AG09319 (cell line): Measurements from ENCODE around the gene SEMA3B.
"Not testable (repeated sequence)": the region's sequence is repeated elsewhere in the genome, so short reads cannot be mapped to it uniquely, and the experiment has no call there.

Experiments
- DNase-seq: peaks from one replicate; pipeline ENCODE4 v3.0.0-alpha.2; 2010; ENCODE audit warnings: low read depth; ENCODE audit errors: extremely low read depth
- TF ChIP-seq, protein P1 (sequence below): IDR thresholded peaks from 2 replicates; pipeline ENCODE4 v1.5.1; 2011; ENCODE audit warnings: low read depth, mild to moderate bottlenecking, inconsistent platforms, low read length, moderate library complexity

Gene SEMA3B

DNA sequence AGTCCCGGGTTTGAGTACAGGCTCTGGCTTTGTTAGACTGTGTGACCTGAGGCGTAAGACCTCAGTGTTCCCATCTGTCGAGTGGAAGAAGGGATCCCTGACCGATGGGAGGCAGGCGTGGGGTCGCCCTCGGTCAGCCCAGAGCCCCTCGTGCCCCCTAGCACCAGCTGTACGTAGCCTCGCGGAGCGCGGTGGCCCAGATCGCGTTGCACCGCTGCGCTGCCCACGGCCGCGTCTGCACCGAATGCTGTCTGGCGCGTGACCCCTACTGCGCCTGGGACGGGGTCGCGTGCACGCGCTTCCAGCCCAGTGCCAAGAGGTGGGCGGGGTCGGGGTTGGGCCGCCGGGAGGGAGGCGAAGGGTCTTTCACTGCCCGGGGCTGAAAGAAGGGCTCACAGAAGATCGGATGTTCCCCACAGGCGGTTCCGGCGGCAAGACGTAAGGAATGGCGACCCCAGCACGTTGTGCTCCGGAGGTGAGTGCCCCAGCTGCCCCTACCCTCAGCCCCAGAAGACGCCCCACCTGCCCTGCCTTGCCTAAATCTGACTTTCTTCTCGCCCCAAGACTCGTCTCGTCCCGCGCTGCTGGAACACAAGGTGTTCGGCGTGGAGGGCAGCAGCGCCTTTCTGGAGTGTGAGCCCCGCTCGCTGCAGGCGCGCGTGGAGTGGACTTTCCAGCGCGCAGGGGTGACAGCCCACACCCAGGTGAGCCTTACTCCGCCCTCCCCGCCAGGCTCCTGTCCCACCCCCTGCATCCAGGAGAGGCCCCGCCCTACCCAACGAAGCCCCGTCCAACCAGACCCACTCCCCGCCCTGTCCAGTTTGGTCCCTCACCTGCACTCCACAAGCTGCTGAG, 6.4 kb downstream of the SEMA3B start:
- no peak for DNase-seq
- TF ChIP-seq, protein P1, sequence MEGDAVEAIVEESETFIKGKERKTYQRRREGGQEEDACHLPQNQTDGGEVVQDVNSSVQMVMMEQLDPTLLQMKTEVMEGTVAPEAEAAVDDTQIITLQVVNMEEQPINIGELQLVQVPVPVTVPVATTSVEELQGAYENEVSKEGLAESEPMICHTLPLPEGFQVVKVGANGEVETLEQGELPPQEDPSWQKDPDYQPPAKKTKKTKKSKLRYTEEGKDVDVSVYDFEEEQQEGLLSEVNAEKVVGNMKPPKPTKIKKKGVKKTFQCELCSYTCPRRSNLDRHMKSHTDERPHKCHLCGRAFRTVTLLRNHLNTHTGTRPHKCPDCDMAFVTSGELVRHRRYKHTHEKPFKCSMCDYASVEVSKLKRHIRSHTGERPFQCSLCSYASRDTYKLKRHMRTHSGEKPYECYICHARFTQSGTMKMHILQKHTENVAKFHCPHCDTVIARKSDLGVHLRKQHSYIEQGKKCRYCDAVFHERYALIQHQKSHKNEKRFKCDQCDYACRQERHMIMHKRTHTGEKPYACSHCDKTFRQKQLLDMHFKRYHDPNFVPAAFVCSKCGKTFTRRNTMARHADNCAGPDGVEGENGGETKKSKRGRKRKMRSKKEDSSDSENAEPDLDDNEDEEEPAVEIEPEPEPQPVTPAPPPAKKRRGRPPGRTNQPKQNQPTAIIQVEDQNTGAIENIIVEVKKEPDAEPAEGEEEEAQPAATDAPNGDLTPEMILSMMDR: no peak

DNA sequence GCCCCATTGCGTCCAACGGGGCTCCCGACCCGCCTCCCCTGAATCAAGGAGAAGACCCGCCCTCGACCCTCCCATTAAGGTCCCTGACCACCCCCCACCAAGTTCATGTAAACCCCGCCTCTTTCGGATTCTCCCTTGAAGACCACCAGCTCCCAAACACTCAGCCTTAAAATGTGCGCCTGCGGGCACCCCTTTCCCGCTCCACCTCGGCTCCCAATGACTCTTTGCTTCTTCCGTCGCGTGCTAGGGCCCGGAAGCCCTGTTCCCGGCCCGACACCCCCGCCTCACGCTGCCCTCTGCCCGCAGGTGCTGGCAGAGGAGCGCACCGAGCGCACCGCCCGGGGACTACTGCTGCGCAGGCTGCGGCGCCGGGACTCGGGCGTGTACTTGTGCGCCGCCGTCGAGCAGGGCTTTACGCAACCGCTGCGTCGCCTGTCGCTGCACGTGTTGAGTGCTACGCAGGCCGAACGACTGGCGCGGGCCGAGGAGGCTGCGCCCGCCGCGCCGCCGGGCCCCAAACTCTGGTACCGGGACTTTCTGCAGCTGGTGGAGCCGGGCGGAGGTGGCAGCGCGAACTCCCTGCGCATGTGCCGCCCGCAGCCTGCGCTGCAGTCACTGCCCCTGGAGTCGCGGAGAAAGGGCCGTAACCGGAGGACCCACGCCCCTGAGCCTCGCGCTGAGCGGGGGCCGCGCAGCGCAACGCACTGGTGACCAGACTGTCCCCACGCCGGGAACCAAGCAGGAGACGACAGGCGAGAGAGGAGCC, 7.2 kb downstream of the SEMA3B start:
- TF ChIP-seq, protein P1: no peak
- no peak for DNase-seq

DNA sequence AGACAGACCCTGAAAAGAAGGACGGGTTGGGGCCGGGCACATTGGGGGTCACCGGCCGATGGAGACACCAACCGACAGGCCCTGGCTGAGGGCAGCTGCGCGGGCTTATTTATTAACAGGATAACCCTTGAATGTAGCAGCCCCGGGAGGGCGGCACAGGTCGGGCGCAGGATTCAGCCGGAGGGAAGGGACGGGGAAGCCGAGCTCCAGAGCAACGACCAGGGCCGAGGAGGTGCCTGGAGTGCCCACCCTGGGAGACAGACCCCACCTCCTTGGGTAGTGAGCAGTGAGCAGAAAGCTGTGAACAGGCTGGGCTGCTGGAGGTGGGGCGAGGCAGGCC, 7.8 kb downstream of the SEMA3B start:
- TF ChIP-seq, protein P1: no peak
- no peak for DNase-seq

DNA sequence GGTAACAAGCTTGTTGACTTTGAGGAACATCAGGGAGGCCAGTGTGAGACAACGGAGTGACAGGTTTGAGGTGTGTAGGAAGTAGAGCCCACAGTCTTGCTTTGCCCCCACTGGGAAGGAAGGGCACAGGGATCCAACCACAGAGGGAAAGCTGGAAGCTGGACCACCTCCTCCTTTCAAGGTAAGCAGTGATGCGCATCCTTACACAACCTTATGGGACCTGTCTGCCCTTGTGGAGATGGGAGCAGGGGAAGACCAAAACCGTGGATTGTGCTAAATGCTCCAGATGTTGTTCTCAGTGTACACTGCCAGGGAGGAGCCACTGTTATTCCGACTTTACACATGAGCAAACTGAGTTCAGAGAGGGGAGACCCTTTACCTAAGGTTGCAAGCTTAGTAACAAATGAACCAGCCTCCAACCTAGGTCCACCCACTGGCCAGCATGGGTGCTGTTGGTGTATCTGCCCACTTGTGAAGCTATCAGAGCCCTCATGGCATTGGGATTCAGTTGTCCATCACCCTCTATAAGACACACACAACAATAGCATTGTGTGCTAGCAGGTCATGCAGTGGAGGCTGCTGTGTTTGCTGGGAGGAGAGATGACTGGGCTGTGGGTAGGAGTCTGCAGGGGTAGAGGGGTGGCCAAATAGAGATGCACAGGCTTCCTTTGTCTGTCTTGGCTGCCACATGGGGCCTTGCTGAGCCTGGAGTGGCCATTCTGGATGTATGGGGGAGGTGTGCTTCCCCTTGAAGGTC, 9.4 kb downstream of the SEMA3B start:
- TF ChIP-seq, protein P1: no peak
- DNase-seq: no peak

DNA sequence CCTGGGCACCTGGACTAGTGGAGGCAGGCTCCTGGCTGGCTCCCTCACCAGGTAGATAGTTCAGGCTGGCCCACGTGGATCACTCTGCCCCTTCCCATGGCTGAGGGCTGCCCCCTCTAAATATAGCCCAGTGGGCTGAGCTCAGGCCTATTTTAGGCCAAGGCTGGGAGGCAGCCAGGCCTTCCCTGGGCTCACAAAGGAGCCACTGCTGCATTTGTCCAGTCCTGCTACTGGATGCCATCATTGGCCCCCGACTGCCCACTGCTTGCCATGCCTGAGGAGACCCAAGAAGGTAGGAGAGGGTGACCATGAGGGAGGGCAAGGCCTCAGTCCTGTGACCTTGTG, 9.9 kb downstream of the SEMA3B start, which contains the start of gene LSMEM2:
Gene LSMEM2 (plus strand): TSS at position 208 of the 345 bp plus-strand sequence. CDS start 27 bp downstream, at position 235.
- no peak for DNase-seq
- TF ChIP-seq, protein P1: no peak

DNA sequence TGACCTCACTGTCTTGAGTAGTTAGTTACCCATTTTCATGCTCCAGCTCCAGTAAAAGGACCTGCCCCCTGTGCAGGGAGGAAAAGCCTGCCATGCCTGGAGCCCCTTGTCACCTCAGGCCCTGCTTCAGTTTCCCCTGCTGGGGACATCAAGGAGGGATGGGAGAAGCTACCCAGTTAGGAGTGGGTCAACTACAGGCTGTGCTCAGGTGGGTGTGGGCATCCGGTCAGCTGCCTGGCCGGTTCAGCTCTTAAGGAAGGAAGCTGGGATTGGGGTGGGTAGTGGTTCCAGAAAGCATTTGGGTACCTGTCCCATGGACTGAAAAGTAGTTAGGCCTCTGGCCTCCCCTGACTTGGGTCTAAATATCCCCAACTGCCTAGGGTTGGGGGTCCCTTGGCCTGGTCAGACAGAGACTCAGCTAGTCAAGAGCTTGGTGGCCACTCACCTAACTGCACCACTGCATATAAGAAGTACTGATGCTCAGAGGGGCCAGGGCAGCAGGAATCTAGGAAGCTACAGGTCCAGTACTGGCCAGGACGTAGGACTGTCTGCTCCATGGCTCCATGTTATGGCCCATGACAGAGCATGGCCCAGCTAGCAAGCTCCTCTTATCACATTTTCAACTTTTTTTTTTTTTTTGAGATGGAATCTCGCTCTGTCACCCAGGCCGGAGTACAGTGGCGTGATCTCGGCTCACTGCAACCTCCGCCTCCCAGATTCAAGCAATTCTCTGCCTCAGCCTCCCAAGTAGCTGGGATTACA, 10.5 kb downstream of the SEMA3B start:
- DNase-seq: no peak
- TF ChIP-seq, protein P1: no peak

DNA sequence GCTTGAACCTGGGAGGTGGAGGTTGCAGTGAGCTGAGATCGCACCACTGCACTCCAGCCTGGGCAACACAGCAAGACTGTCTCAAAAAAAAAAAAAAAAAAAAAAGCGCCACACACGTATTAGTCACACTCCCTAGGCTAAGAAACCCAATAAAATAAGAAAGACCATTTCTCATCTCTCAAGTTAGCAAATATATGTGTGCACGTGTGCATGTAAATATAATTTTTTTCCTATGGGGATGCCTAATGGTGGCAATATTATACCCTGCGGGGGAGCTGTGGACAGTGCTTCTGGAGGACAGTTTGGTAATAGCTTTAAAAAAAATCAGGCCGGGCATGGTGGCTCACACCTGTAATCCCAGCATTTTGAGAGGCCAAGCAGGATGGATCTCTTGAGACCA, 15.2 kb downstream of the SEMA3B start:
- DNase-seq: not testable (repeated sequence)
